Fibroblast of villous mesenchyme (primary cell): ENCODE measurements around the gene TASL. TPM values are rescaled to one million over a fixed set of nuclear protein-coding genes. Genes with fewer than 3 reads are reported as not detected.

Experiments used
- DNase-seq: peaks from one replicate; pipeline ENCODE4 v3.0.0-alpha.2; 2010; ENCODE audit warnings: low read depth
- H3K4me3 ChIP-seq: 2 replicates; pipeline ENCODE4 v1.5.1; 2011; ENCODE audit warnings: low read depth, mild to moderate bottlenecking, low read length
- CTCF ChIP-seq: IDR thresholded peaks from 2 replicates; pipeline ENCODE4 v1.5.1; 2012; ENCODE audit warnings: low read depth, mild to moderate bottlenecking, low read length; ENCODE audit not compliant: insufficient read depth
- small RNA-seq: library from RNA; depleted of rRNA; stranded (forward); fragments of <200 nt; gene quantifications from one replicate; pipeline ENCODE3, GENCODE V24; 2012
- total RNA-seq: library from RNA; depleted of rRNA; stranded (reverse); fragments of >200 nt; gene quantifications from 2 replicates; pipeline ENCODE4 v1.2.3, GENCODE V29; 2012

Gene TASL
- total RNA-seq, 1 donor: not detected

- TF ChIP-seq CTCF: peak; percentile 51
- no peak overlapping the region for H3K4me3 ChIP-seq
- peak; percentile 2 for DNase-seq
Measured at GRCh38 chrX:30513284-30513683, 64.3 kb downstream of the TASL start.

Small RNA genes lying within 50 kb of the gene (small RNA-seq; reads per million reads assigned to genes)
- gene CKS1BP6: not detected

Other genes with a start within 250 kb of the TASL start
- gene GK, start 75.7 kb upstream of the TASL start, total RNA-seq: 11.7 and 15.1 TPM in 2 replicates